Measurements from ENCODE around the gene CLEC4M.
"Not testable (repeated sequence)": the region's sequence is repeated elsewhere in the genome, so short reads cannot be mapped to it uniquely, and the experiment has no call there.

The CLEC4M gene

DNA sequence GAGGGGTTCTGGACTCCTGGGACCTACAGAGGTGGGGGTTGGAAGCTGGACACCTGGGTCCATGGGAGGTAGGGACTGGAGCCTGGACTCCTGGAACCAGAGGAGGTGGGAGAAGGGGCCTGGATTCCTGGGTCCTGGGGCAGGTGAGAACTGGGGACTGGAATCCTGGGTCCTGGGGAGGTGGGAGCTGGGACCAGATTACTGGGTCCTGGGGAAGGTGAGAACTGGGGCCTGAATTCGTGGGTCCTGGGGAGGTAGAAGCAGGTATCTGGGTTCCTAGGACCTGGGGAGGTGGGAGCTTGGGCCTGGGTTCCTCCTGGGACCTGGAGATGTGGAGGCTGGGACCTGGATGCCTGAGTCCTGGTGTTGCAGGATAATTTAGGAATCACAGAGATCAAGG lies 653 bp downstream of the CLEC4M start:
- H3K4me3 Mint-ChIP-seq = no peak overlapping the region

DNA sequence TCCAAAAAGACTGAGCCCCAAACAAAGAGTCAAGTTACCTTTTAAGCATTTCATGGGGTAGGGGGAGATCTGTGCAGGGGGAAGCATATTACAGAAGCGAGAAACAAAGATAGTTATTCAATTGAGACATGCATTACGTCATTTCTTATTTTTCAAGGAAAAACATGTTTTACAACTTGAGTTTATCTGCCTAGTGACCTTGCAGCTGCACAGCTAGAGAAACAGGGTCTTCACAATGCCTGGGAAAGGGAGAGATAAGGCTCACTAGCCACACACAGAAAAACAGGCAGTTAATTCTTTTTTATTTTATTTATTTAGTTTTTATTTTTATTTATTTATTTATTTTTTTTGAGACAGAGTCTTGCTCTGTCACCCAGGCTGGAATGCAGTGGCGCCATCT lies 1.1 kb downstream of the CLEC4M start:
- not testable (repeated sequence) for H3K36me3 Mint-ChIP-seq (ENCODE audit: low read depth); H3K4me3 Mint-ChIP-seq; H3K4me1 Mint-ChIP-seq; H3K27ac Mint-ChIP-seq
- H3K27me3 Mint-ChIP-seq (ENCODE audit: low read depth) = peaks cover 16% of the 10 kb centered on the region
- H3K9me3 Mint-ChIP-seq = peaks cover 17% of the 10 kb centered on the region

More for the DNA sequence above, 653 bp downstream of the CLEC4M start:
- TF ChIP-seq, protein P1, sequence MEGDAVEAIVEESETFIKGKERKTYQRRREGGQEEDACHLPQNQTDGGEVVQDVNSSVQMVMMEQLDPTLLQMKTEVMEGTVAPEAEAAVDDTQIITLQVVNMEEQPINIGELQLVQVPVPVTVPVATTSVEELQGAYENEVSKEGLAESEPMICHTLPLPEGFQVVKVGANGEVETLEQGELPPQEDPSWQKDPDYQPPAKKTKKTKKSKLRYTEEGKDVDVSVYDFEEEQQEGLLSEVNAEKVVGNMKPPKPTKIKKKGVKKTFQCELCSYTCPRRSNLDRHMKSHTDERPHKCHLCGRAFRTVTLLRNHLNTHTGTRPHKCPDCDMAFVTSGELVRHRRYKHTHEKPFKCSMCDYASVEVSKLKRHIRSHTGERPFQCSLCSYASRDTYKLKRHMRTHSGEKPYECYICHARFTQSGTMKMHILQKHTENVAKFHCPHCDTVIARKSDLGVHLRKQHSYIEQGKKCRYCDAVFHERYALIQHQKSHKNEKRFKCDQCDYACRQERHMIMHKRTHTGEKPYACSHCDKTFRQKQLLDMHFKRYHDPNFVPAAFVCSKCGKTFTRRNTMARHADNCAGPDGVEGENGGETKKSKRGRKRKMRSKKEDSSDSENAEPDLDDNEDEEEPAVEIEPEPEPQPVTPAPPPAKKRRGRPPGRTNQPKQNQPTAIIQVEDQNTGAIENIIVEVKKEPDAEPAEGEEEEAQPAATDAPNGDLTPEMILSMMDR (IDR thresholded peaks at IDR 0.05; ENCODE audit: unreplicated experiment in 3 of 3) = no peak
- no peaks in the 10 kb centered on the region for H3K4me1 Mint-ChIP-seq
- peaks cover 12% of the 10 kb centered on the region for H3K27me3 Mint-ChIP-seq (ENCODE audit: low read depth)
- H3K9me3 Mint-ChIP-seq = peaks cover 21% of the 10 kb centered on the region
- H3K36me3 Mint-ChIP-seq (ENCODE audit: low read depth) = no peaks in the 10 kb centered on the region
- no peak overlapping the region for H3K27ac Mint-ChIP-seq

DNA sequence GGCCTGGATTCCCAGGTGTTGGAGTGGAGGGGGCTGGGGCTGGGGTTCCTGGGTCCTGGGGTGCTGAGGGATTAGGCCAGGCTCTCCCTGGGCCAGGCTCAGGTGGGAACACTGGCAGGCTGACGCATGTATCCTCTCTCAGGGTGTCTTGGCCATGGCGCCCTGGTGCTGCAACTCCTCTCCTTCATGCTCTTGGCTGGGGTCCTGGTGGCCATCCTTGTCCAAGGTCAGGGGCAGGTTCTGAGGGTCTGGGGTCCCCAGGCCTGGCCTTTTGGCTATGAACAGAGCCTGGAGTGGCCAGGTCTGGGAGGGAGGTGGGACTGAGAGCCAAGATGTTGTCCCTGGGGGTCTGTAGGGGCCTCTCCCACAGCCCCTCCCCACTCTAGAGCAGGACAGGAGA lies 2.0 kb downstream of the CLEC4M start:
- H3K36me3 Mint-ChIP-seq (ENCODE audit: low read depth); H3K4me3 Mint-ChIP-seq; H3K27ac Mint-ChIP-seq; H3K4me1 Mint-ChIP-seq: not testable (repeated sequence)
- Mint-ChIP-seq H3K27me3 (ENCODE audit: low read depth) (peaks cover 19% of the 10 kb centered on the region), H3K9me3 (peaks cover 11% of the 10 kb centered on the region)

DNA sequence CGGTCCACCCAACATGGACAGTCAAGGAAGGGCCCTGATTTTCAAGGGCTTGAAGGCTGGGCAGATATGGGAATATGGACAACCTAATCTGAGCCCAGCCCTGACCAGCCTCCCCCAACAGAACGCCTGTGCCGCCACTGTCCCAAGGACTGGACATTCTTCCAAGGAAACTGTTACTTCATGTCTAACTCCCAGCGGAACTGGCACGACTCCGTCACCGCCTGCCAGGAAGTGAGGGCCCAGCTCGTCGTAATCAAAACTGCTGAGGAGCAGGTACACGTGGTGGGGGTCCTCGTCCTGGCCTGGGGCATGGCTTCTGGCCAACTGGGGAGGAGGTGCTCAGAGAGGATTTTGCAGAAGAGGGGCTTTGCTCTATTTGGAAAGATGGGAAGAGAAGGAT lies 3.5 kb downstream of the CLEC4M start:
- no peak overlapping the region for H3K4me3 Mint-ChIP-seq
- H3K27ac Mint-ChIP-seq = no peak overlapping the region
- TF ChIP-seq, protein P1 (IDR thresholded peaks at IDR 0.05; ENCODE audit: unreplicated experiment in 3 of 3) = no peak
- H3K9me3 Mint-ChIP-seq = peaks cover 6% of the 10 kb centered on the region
- no peaks in the 10 kb centered on the region for H3K4me1 Mint-ChIP-seq
- peaks cover 25% of the 10 kb centered on the region for H3K27me3 Mint-ChIP-seq (ENCODE audit: low read depth)
- no peaks in the 10 kb centered on the region for H3K36me3 Mint-ChIP-seq (ENCODE audit: low read depth)

DNA sequence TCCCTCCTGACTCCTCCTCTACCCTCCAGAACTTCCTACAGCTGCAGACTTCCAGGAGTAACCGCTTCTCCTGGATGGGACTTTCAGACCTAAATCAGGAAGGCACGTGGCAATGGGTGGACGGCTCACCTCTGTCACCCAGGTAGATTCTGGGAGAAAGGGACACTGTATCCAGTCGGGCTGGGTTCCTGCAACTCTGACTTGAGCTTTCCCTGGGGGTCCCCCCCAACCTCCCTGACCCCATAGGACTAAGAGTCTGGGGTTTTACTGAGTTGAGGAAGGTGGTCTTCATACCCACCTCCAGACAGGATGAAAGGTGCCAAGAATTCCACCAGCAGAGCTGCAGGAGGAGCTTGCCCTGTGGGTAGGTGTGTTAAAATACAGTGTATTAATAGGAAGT lies 4.4 kb downstream of the CLEC4M start:
- Mint-ChIP-seq H3K27me3 (ENCODE audit: low read depth) (peaks cover 32% of the 10 kb centered on the region), H3K9me3 (peaks cover 2% of the 10 kb centered on the region), H3K27ac (no peak overlapping the region), H3K36me3 (ENCODE audit: low read depth) (no peaks in the 10 kb centered on the region), H3K4me3 (no peak overlapping the region), H3K4me1 (no peaks in the 10 kb centered on the region)
- TF ChIP-seq, protein P1 (IDR thresholded peaks at IDR 0.05; ENCODE audit: unreplicated experiment in 3 of 3) = no peak

DNA sequence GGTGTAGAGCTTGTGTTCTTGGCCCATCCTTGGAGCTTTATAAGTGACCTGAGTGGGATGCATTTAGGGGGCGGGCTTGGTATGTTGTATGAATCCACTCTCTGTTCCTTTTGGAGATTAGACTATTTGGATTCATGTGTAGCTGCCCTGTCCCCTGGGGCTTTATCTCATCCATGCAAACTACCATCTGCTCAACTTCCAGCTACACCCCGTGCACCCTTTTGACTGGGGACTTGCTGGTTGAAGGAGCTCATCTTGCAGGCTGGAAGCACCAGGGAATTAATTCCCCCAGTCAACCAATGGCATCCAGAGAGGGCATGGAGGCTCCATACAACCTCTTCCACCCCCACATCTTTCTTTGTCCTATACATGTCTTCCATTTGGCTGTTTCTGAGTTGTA lies 6.1 kb downstream of the CLEC4M start:
- Mint-ChIP-seq H3K9me3 (no peaks in the 10 kb centered on the region), H3K27ac (no peak overlapping the region), H3K4me3 (no peak overlapping the region), H3K36me3 (ENCODE audit: low read depth) (no peaks in the 10 kb centered on the region), H3K27me3 (ENCODE audit: low read depth) (peaks cover 27% of the 10 kb centered on the region), H3K4me1 (no peaks in the 10 kb centered on the region)
- TF ChIP-seq, protein P1 (IDR thresholded peaks at IDR 0.05; ENCODE audit: unreplicated experiment in 3 of 3) = no peak

DNA sequence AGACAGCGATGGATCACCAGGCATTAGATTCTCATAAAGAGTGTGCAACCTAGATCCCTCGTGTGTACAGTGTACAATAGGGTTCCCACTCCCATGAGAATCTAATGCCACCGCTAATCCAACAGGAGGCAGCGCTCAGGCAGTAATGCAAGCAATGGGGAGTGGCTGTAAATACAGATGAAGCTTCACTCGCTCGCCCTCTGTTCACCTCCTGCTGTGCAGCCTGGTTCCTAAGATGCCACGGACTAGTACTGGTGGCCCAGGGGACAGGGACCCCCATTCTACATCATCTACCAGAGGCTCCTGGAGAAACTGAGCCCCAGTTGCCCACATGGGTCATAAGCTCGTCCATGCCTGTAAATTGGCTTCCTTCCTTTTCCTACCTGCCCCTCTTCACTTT lies 8.0 kb downstream of the CLEC4M start:
- Mint-ChIP-seq H3K4me3 (no peak overlapping the region), H3K27ac (no peak overlapping the region), H3K4me1 (no peaks in the 10 kb centered on the region), H3K36me3 (ENCODE audit: low read depth) (no peaks in the 10 kb centered on the region), H3K9me3 (no peaks in the 10 kb centered on the region), H3K27me3 (ENCODE audit: low read depth) (peaks cover 33% of the 10 kb centered on the region)
- TF ChIP-seq, protein P1 (IDR thresholded peaks at IDR 0.05; ENCODE audit: unreplicated experiment in 3 of 3) = no peak
